ENCODE results near the gene ANKRD23.
"Not testable (repeated sequence)": the region's sequence is repeated elsewhere in the genome, so short reads cannot be mapped to it uniquely, and the experiment has no call there.

Gene ANKRD23

GRCh38 chr2:96816836-96817702 lies 26.8 kb downstream of the ANKRD23 start:
- DNase-seq (ENCODE audit: low read depth in 1 of 2, low spot score in 1 of 2): no peak

GRCh38 chr2:96816127-96816835 lies 27.5 kb downstream of the ANKRD23 start, which contains the start of gene CNNM3:
CNNM3 (plus strand) TSS chr2:96816268; CDS start chr2:96816278, 10 bp downstream.
- DNase-seq (ENCODE audit: low read depth in 1 of 2, low spot score in 1 of 2): peak; percentile 89 to 96

- DNase-seq (ENCODE audit: low read depth in 1 of 2, low spot score in 1 of 2): no peak
These were observed 28.3 kb downstream of the ANKRD23 start for GRCh38 chr2:96815326-96816126.

- no peak for DNase-seq (ENCODE audit: low read depth in 1 of 2, low spot score in 1 of 2)
These were observed 30.2 kb downstream of the ANKRD23 start for GRCh38 chr2:96813656-96814055.

GRCh38 chr2:96811917-96812316 lies 31.9 kb downstream of the ANKRD23 start:
- DNase-seq (ENCODE audit: low read depth in 1 of 2, low spot score in 1 of 2): no peak

- DNase-seq (ENCODE audit: low read depth in 1 of 2, low spot score in 1 of 2): no peak
These were observed 33.0 kb downstream of the ANKRD23 start for GRCh38 chr2:96810783-96811192.

- no peak for DNase-seq (ENCODE audit: low read depth in 1 of 2, low spot score in 1 of 2)
These were observed 33.7 kb downstream of the ANKRD23 start for GRCh38 chr2:96809951-96810782.

- DNase-seq (ENCODE audit: low read depth in 1 of 2, low spot score in 1 of 2): no peak
These were observed 34.5 kb downstream of the ANKRD23 start for GRCh38 chr2:96809216-96809882.

GRCh38 chr2:96808176-96808837 lies 35.5 kb downstream of the ANKRD23 start:
- no peak for DNase-seq (ENCODE audit: low read depth in 1 of 2, low spot score in 1 of 2)

GRCh38 chr2:96807127-96807471 lies 36.7 kb downstream of the ANKRD23 start:
- DNase-seq (ENCODE audit: low read depth in 1 of 2, low spot score in 1 of 2): no peak

GRCh38 chr2:96806468-96807126 lies 37.2 kb downstream of the ANKRD23 start:
- no peak for DNase-seq (ENCODE audit: low read depth in 1 of 2, low spot score in 1 of 2)

GRCh38 chr2:96805946-96806345 lies 37.9 kb downstream of the ANKRD23 start:
- not testable (repeated sequence) for DNase-seq (ENCODE audit: low read depth in 1 of 2, low spot score in 1 of 2)

- DNase-seq (ENCODE audit: low read depth in 1 of 2, low spot score in 1 of 2): no peak
These were observed 38.8 kb downstream of the ANKRD23 start for GRCh38 chr2:96804986-96805385.

- no peak for DNase-seq (ENCODE audit: low read depth in 1 of 2, low spot score in 1 of 2)
These were observed 41.1 kb downstream of the ANKRD23 start for GRCh38 chr2:96802721-96803120.

- no peak for DNase-seq (ENCODE audit: low read depth in 1 of 2, low spot score in 1 of 2)
These were observed 41.8 kb downstream of the ANKRD23 start for GRCh38 chr2:96801786-96802595.

GRCh38 chr2:96801005-96801785 lies 42.6 kb downstream of the ANKRD23 start:
- peak; percentile 56 to 58 for DNase-seq (ENCODE audit: low read depth in 1 of 2, low spot score in 1 of 2)

All from activated CD4-positive, alpha-beta T cell treated with anti-CD3 and anti-CD28 coated beads, Interleukin-2, amount 50 U/mL, for 24 hours (primary cell).